Inferior parietal cortex (tissue), 1 donor: Measurements from ENCODE around the gene CFHR1.
"Not testable (repeated sequence)": the region's sequence is repeated elsewhere in the genome, so short reads cannot be mapped to it uniquely, and the experiment has no call there.

Experiments used
- DNase-seq: peaks from one replicate; pipeline ENCODE4 v3.0.0-alpha.2; 2016; ENCODE audit errors: extremely low spot score

The CFHR1 gene

GRCh38 chr1:196819531-196819930 lies at the start of gene CFHR1:
Gene CFHR1 (plus strand): TSS chr1:196819731. CDS start chr1:196819845, 114 bp downstream.
- DNase-seq, result not testable (repeated sequence)

- DNase-seq, result not testable (repeated sequence)
Observed at GRCh38 chr1:196769823-196770222, 49.7 kb upstream of the CFHR1 start.

GRCh38 chr1:196773713-196774112 lies 45.8 kb upstream of the CFHR1 start:
- no peak for DNase-seq

DNA sequence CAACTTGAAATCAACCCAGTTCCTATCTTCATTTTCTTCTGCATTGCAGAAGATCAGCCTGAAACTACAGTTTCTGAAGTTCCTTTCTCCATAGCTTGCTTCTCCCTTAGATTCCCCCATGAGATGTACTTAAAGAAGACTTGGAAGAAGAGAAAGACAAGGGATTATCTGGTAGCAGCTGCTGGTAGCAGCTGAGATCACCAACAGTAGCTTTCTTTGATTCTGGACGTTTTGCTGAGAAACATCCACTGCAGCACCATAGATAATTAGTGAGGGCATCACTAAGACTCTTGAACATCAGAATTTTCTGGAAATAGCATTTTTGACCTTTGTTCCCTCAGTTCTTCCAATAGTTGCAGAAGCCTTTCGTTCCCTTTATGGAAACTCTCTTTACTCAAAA lies 45.4 kb upstream of the CFHR1 start:
- no peak for DNase-seq

- no peak for DNase-seq
Observed at GRCh38 chr1:196774603-196775002, 44.9 kb upstream of the CFHR1 start, which contains the start of gene CFHR3. Gene CFHR3 (plus strand): TSS chr1:196774840. CDS start chr1:196774887, 47 bp downstream.

GRCh38 chr1:196777603-196778002 lies 41.9 kb upstream of the CFHR1 start:
- DNase-seq, result no peak

- DNase-seq, result no peak
Observed at GRCh38 chr1:196779093-196779492, 40.4 kb upstream of the CFHR1 start.

DNA sequence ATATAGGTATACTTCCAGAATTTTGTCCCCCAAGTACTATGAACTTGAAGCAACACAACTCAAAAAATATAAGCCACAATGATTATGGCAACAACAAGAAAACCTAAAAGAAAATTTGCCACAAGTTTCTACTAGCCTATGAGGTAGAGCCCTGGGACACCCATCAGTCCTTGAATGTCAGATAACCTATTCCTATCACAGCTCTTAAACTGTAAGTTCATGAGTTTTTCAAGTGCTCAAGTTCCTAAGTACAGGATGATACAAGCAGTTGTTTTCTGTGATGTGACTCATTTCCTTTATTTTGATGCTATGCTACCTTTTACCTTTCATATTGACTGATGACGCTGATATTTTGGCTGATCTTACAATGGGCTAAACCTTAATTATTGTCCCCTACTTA lies 28.3 kb upstream of the CFHR1 start:
- not testable (repeated sequence) for DNase-seq

DNA sequence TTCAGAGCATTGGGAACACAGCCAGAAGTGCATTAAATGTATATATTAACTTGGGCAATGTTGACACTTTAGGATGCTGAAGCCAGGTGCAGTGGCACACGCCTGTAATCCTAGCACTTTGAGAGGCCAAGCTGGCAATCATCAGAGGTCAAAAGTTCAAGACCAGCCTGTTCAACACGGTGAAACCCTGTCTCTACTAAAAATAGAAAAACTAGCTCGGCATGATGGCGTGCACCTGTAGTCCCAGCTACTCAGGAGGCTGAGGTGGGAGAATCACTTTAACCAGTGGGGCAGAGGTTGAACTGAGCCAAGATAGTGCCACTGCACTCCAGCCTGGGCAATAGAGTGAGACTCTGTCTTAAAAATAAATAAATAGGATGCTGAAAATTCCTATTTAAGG lies 25.4 kb upstream of the CFHR1 start:
- DNase-seq, result not testable (repeated sequence)

DNA sequence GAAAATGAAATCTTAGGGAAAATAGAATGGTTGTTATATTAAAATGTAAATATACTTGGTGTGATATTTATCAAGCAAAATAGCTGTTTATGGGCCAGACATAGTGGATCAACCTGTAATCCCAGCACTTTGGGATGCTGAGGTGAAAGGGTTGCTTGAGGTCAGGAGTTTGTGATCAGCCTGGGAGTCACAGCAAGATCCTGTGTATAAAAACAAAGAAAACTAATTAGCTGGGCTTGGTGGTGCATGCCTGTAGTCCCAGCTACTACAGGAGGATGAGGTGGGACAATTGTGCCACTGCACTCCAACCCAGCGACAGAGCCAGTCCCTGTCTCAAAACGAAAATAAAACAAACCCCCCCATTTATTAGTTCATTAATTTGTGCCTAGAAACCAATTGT lies 21.6 kb upstream of the CFHR1 start:
- DNase-seq, result no peak

DNA sequence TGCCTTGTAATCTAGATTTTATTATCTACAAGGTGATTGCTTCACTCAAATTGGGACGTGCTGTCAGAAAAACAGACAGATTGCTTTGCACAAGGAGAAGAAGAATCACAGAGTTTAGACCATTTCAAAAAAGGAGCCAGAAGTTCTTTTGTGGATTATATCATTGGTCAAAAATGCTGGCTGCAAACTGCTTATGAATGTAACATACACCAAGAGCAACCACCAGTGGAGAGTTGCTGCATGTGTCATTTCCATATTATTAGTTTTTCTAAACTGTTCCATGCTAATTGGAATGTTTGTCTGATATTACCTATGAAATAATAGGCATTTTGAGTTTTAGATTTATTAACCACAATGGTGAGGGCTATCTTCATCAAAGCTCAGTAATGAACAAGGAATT lies 17.6 kb upstream of the CFHR1 start:
- DNase-seq, result not testable (repeated sequence)

DNA sequence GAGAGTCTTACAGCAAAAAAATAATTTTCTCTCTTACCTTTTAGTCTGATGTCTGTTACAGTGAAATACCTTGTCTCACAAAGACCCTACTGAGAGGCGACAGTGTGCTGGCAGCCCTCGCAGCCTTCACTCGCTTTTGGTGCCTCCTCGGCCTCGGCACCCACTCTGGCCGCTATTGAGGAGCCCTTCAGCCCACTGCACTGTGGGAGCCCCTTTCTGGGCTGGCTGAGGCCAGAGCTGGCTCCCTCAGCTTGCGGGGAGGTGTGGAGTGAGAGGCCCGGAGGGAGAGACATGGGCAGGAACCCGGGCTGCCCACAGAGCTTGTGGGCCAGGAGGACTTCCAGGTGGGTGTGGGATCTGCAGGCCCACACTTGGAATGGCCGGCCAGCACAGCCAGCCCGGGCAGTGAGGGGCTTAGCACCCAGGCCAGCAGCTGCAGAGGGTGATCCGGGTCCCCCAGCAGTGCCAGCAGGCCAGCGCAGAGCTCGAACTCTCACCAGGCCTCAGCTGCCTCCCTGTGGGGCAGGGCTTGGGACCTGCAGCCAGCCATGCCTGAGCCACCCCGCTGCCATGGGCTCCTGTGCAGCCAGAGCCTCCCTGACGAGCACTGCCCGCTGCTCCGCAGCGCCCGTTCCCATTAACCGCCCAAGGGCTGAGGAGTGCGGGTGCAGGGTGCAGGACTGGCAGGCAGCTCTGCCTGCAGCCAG lies 10.8 kb upstream of the CFHR1 start:
- DNase-seq, result no peak

GRCh38 chr1:196817442-196817841 lies 2.1 kb upstream of the CFHR1 start:
- DNase-seq, result not testable (repeated sequence)

- peak; percentile 44 for DNase-seq
Observed at GRCh38 chr1:196827860-196828259, 8.3 kb downstream of the CFHR1 start.

GRCh38 chr1:196849613-196850492 lies 30.3 kb downstream of the CFHR1 start:
- DNase-seq, result not testable (repeated sequence)

GRCh38 chr1:196856053-196856452 lies 36.5 kb downstream of the CFHR1 start:
- no peak for DNase-seq

DNA sequence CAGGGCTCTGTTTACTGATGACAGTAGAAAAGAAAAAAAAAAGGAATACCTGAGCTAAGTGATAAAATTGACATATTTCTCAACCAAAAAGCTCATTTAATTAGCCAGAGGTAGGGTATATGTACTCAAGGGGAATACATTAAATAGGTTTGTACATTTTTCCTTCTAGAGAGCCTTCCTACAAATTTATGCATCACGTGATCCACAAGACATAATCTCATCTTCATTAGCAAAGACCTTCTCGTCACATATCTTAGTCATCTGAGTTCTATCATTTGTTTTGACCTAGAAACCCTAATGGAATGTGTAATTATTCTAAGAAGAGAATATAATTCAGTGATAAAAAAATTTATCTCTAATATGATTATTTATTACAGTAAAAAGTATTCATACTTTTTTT lies 37.7 kb downstream of the CFHR1 start:
- DNase-seq, result no peak

GRCh38 chr1:196858811-196859210 lies 39.3 kb downstream of the CFHR1 start:
- DNase-seq, result no peak

GRCh38 chr1:196860323-196860884 lies 40.9 kb downstream of the CFHR1 start:
- no peak for DNase-seq

GRCh38 chr1:196861429-196861828 lies 41.9 kb downstream of the CFHR1 start:
- no peak for DNase-seq

GRCh38 chr1:196866974-196867373 lies 47.4 kb downstream of the CFHR1 start:
- DNase-seq, result no peak

DNA sequence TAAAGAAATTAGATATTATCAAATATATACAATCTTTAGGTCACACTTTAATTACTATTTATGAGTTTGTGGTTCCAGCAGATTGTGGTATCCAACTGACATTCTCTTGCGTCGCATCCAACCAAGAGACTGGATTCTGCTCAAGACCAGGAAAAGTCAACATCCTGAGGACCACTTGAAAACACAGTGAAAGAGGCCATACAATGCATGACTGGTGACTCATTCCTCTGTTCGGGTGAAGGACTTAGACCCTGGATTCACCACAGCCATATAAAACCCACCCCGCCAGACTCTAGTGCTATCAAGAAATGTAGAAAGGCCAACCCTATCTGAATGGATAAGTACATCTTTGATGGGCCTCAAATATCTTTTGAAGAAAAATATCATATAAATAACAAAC lies 53.9 kb downstream of the CFHR1 start:
- no peak for DNase-seq

DNA sequence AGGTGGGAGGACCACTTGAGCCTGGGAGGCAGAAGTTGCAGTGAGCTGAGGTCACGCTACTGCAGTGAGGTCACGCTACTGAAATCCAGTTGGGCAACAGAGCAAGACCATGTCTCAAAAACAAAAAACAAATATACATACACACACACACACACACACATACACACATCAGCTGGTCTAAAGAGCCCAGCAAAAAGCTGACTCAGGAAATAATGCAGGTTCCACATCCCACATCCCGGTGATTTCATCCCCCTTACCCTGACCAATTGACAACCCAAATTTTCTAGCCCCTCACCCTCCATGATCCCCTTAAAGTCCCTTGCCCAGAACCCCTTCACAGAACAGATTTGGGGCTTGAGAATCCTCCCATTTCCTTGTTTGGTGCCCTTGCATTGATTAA lies 56.4 kb downstream of the CFHR1 start:
- DNase-seq, result no peak
